RWPE2 (cell line): ENCODE results near the gene DHX34.
"Not testable (repeated sequence)": the region's sequence is repeated elsewhere in the genome, so short reads cannot be mapped to it uniquely, and the experiment has no call there.

Source experiments
- ATAC-seq: fragments of 200-7000 bp; cut with Tn5 transposase; 3 replicates; pipeline ENCODE4 v1.9.1; 2021; ENCODE audit warnings: low read depth
- DNase-seq: peaks from one replicate; pipeline ENCODE4 v3.0.0-alpha.2; 2020; ENCODE audit warnings: low spot score
- H3K27ac ChIP-seq: fragments of 450-650 bp; 2 replicates; pipeline ENCODE4 v1.5.1; 2017; ENCODE audit warnings: mild to moderate bottlenecking; ENCODE audit not compliant: poor library complexity, severe bottlenecking
- H3K27me3 ChIP-seq: fragments of 250-450 bp; sonication (Bioruptor Pico); 2 replicates; pipeline ENCODE4 v1.5.1; 2021; ENCODE audit warnings: mild to moderate bottlenecking, moderate library complexity; ENCODE audit not compliant: insufficient read depth, poor library complexity, severe bottlenecking
- H3K36me3 ChIP-seq: fragments of 250-450 bp; sonication (Bioruptor Pico); 2 replicates; pipeline ENCODE4 v1.5.1; 2020; ENCODE audit warnings: low read depth, mild to moderate bottlenecking, moderate library complexity
- H3K4me1 ChIP-seq: fragments of 250-450 bp; sonication (Bioruptor Pico); 2 replicates; pipeline ENCODE4 v1.5.1; 2021; ENCODE audit warnings: mild to moderate bottlenecking, moderate library complexity; ENCODE audit not compliant: insufficient read depth, poor library complexity, severe bottlenecking
- H3K4me3 ChIP-seq: fragments of 250-450 bp; sonication (Bioruptor Pico); 2 replicates; pipeline ENCODE4 v1.5.1; 2021; ENCODE audit warnings: mild to moderate bottlenecking, moderate library complexity; ENCODE audit not compliant: severe bottlenecking
- H3K9me3 ChIP-seq: fragments of 250-450 bp; sonication (Bioruptor Pico); 2 replicates; pipeline ENCODE4 v1.5.1; 2021; ENCODE audit warnings: mild to moderate bottlenecking, moderate library complexity; ENCODE audit not compliant: severe bottlenecking
- CTCF ChIP-seq: fragments of 450-650 bp; IDR thresholded peaks from one replicate; pipeline ENCODE4 v1.5.1; 2017; ENCODE audit warnings: mild to moderate bottlenecking, moderate library complexity; ENCODE audit not compliant: poor library complexity, severe bottlenecking

Gene DHX34

GRCh38 chr19:47344425-47344824, 4.7 kb upstream of the DHX34 start:
- Histone ChIP-seq H3K9me3 (no peaks in the 10 kb centered on the region), H3K27me3 (no peaks in the 10 kb centered on the region), H3K4me1 (no peaks in the 10 kb centered on the region), H3K36me3 (no peaks in the 10 kb centered on the region), H3K4me3 (no peak overlapping the region), H3K27ac (no peak overlapping the region)
- ATAC-seq (no peak), DNase-seq (no peak)
- TF ChIP-seq CTCF = no peak

- not testable (repeated sequence) for H3K27me3 ChIP-seq, H3K27ac ChIP-seq, H3K36me3 ChIP-seq, H3K4me1 ChIP-seq, DNase-seq, H3K4me3 ChIP-seq, H3K9me3 ChIP-seq, ATAC-seq
Observed at GRCh38 chr19:47346024-47346423, 3.1 kb upstream of the DHX34 start.

GRCh38 chr19:47350630-47351029, 1.5 kb downstream of the DHX34 start:
- no peaks in the 10 kb centered on the region for H3K27me3 ChIP-seq
- H3K27ac ChIP-seq = no peak overlapping the region
- no peak overlapping the region for H3K4me3 ChIP-seq
- ATAC-seq (no peak), DNase-seq (no peak)
- no peaks in the 10 kb centered on the region for H3K4me1 ChIP-seq
- peaks cover 31% of the 10 kb centered on the region for H3K36me3 ChIP-seq
- no peak for TF ChIP-seq CTCF
- no peaks in the 10 kb centered on the region for H3K9me3 ChIP-seq

- Histone ChIP-seq H3K4me3 (no peak overlapping the region), H3K27ac (no peak overlapping the region), H3K4me1 (no peaks in the 10 kb centered on the region), H3K27me3 (no peaks in the 10 kb centered on the region), H3K36me3 (peaks cover 40% of the 10 kb centered on the region), H3K9me3 (no peaks in the 10 kb centered on the region)
- DNase-seq (no peak), ATAC-seq (peak; percentile 40; the same call in 2 of the 3 replicates)
- TF ChIP-seq CTCF = no peak
Observed at GRCh38 chr19:47351548-47351947, 2.4 kb downstream of the DHX34 start.

- ATAC-seq (no peak), DNase-seq (no peak)
- Histone ChIP-seq H3K4me1 (no peaks in the 10 kb centered on the region), H3K9me3 (no peaks in the 10 kb centered on the region), H3K27me3 (no peaks in the 10 kb centered on the region), H3K4me3 (no peak overlapping the region), H3K27ac (no peak overlapping the region), H3K36me3 (peaks cover 46% of the 10 kb centered on the region)
- no peak for TF ChIP-seq CTCF
Observed at GRCh38 chr19:47352095-47352494, 3.0 kb downstream of the DHX34 start.
